CD4-positive, alpha-beta T cell treated with Interleukin-4 for 1 hour (primary cell): ENCODE results near the gene ARL3.

Experiments
- DNase-seq, 2 donors: peaks; one replicate each; pipeline ENCODE4 v3.0.0-alpha.2; 2020 to 2022

ARL3 gene

GRCh38 chr10:102649797-102650654, 64.2 kb downstream of the ARL3 start:
- no peak for DNase-seq

GRCh38 chr10:102648889-102649796, 65.1 kb downstream of the ARL3 start:
- peak; percentile 29 to 33 for DNase-seq

GRCh38 chr10:102648269-102648888, 65.8 kb downstream of the ARL3 start:
- no peak for DNase-seq

GRCh38 chr10:102647443-102648268, 66.5 kb downstream of the ARL3 start:
- DNase-seq, result no peak

GRCh38 chr10:102646610-102647442, 67.4 kb downstream of the ARL3 start:
- DNase-seq, result peak; percentile 48

GRCh38 chr10:102645741-102646609, 68.2 kb downstream of the ARL3 start:
- DNase-seq, result peak; percentile 81

- DNase-seq, result peak; percentile 63 to 70
These were observed 68.8 kb downstream of the ARL3 start for GRCh38 chr10:102645388-102645740.

GRCh38 chr10:102644646-102645387, 69.4 kb downstream of the ARL3 start:
- DNase-seq, result peak; percentile 84 to 87

- DNase-seq, result peak; percentile 34 to 54
These were observed 70.0 kb downstream of the ARL3 start, which contains the start of gene TRIM8 for GRCh38 chr10:102644066-102644645. TSS of gene TRIM8 (plus strand) at chr10:102644479. CDS start at chr10:102644618, 139 bp downstream.

GRCh38 chr10:102643336-102644065, 70.7 kb downstream of the ARL3 start:
- peak; percentile 42 to 55 for DNase-seq

GRCh38 chr10:102642736-102643335, 71.4 kb downstream of the ARL3 start:
- peak; percentile 54 to 62 for DNase-seq

GRCh38 chr10:102641880-102642735, 72.1 kb downstream of the ARL3 start:
- DNase-seq, result peak; percentile 98 to 99

GRCh38 chr10:102641402-102641801, 72.8 kb downstream of the ARL3 start:
- DNase-seq, result no peak

- DNase-seq, result no peak
These were observed 74.7 kb downstream of the ARL3 start for GRCh38 chr10:102639537-102639936.

GRCh38 chr10:102635377-102635776, 78.8 kb downstream of the ARL3 start:
- peak; percentile 47 to 66 for DNase-seq

GRCh38 chr10:102634686-102635085, 79.5 kb downstream of the ARL3 start:
- no peak for DNase-seq

- DNase-seq, result no peak
These were observed 80.3 kb downstream of the ARL3 start for GRCh38 chr10:102633848-102634247.
